HT1080 (cell line): ENCODE measurements around the gene MYZAP. TPM values are rescaled to one million over a fixed set of nuclear protein-coding genes. Genes with fewer than 3 reads are reported as not detected.

Experiments used
- total RNA-seq: library from RNA; depleted of rRNA; stranded (reverse); fragments of >200 nt; shearing (Covaris generic); gene quantifications from 2 replicates; pipeline ENCODE4 v1.2.3, GENCODE V29; 2014; rRNA removed

Gene MYZAP
- total RNA-seq, 1 experiment from 2014 or later: 1.8 TPM

Other genes with a start within 250 kb of the MYZAP start
- gene CGNL1, start 215.4 kb upstream of the MYZAP start, total RNA-seq: 1.5 and 2.3 TPM in 2 replicates
- gene POLR2M, start 114.8 kb downstream of the MYZAP start, total RNA-seq: 117 and 253 TPM in 2 replicates